ENCODE results near the gene MAD1L1.

The MAD1L1 gene

GRCh38 chr7:1798191-1798590, 434.6 kb downstream of the MAD1L1 start:
- no peak for DNase-seq (ENCODE audit: low spot score)

- peak; percentile 48 for DNase-seq (ENCODE audit: low spot score)
Measured at GRCh38 chr7:1794888-1795542, 437.7 kb downstream of the MAD1L1 start.

GRCh38 chr7:1787681-1788235, 445.0 kb downstream of the MAD1L1 start:
- DNase-seq (ENCODE audit: low spot score) = no peak

GRCh38 chr7:1787241-1787640, 445.5 kb downstream of the MAD1L1 start:
- no peak for DNase-seq (ENCODE audit: low spot score)

- DNase-seq (ENCODE audit: low spot score) = no peak
Measured at GRCh38 chr7:1785839-1786238, 446.9 kb downstream of the MAD1L1 start.

- DNase-seq (ENCODE audit: low spot score) = no peak
Measured at GRCh38 chr7:1781369-1781768, 451.4 kb downstream of the MAD1L1 start.

GRCh38 chr7:1779445-1779844, 453.3 kb downstream of the MAD1L1 start:
- DNase-seq (ENCODE audit: low spot score) = no peak

GRCh38 chr7:1777122-1777521, 455.6 kb downstream of the MAD1L1 start:
- no peak for DNase-seq (ENCODE audit: low spot score)

GRCh38 chr7:1775389-1775788, 457.4 kb downstream of the MAD1L1 start:
- no peak for DNase-seq (ENCODE audit: low spot score)

GRCh38 chr7:1770331-1770730, 462.4 kb downstream of the MAD1L1 start:
- no peak for DNase-seq (ENCODE audit: low spot score)

- no peak for DNase-seq (ENCODE audit: low spot score)
Measured at GRCh38 chr7:1769286-1770200, 463.2 kb downstream of the MAD1L1 start.

- peak; percentile 52 for DNase-seq (ENCODE audit: low spot score)
Measured at GRCh38 chr7:1768832-1769231, 463.9 kb downstream of the MAD1L1 start.

GRCh38 chr7:1767524-1767923, 465.2 kb downstream of the MAD1L1 start:
- DNase-seq (ENCODE audit: low spot score) = no peak
